PFSK-1 (cell line): ENCODE data around the gene OR10H5.
A peak's percentile ranks its signal among the peaks of the same experiment; 100 is the strongest.

Experiments
- FOXP2 ChIP-seq: optimal IDR thresholded peaks from 2 replicates; pipeline ENCODE3; 2011; ENCODE audit warnings: borderline replicate concordance, control low read depth, inconsistent platforms; ENCODE audit not compliant: insufficient read depth; ENCODE audit errors: extremely low read length, extremely low read depth
- POLR2AphosphoS5 ChIP-seq: IDR thresholded peaks from 2 replicates; pipeline ENCODE4 v1.6.1; 2012; ENCODE audit warnings: low read depth, mild to moderate bottlenecking, control low read depth, low read length, moderate library complexity
- REST ChIP-seq, 2 experiments: IDR thresholded peaks; 2 replicates each; pipeline versions ENCODE4 v1.6.1 to v1.8.0; 2011 to 2012; ENCODE audit warnings: low read depth in 2 of 2, low read length in 2 of 2, control low read depth in 1 of 2, inconsistent platforms in 1 of 2, mild to moderate bottlenecking in 1 of 2, moderate library complexity in 1 of 2; ENCODE audit not compliant: insufficient read depth in 1 of 2
- SIN3A ChIP-seq: IDR thresholded peaks from 2 replicates; pipeline ENCODE4 v1.6.1; 2012; ENCODE audit warnings: mild to moderate bottlenecking, low read length, moderate library complexity, borderline replicate concordance; ENCODE audit not compliant: insufficient read depth
- TAF1 ChIP-seq: IDR thresholded peaks from 2 replicates; pipeline ENCODE4 v1.6.1; 2012; ENCODE audit warnings: low read length, control low read depth, borderline replicate concordance; ENCODE audit not compliant: insufficient read depth

OR10H5 gene

GRCh38 chr19:15836330-15837220, 49.1 kb downstream of the OR10H5 start:
- TF ChIP-seq TAF1 (peak; percentile 35; the same call in 1 of the 2 replicates), REST (IDR thresholded peaks at IDR 0.05; ENCODE audit: insufficient read depth in 1 of 2, low read depth in 2 of 2, low read length in 2 of 2) (peak in 1 of 2 experiments; percentile 43; a peak in 1 of 4 replicates), FOXP2 (no peak), POLR2AphosphoS5 (peak; percentile 25; the same call in 1 of the 2 replicates)

DNA sequence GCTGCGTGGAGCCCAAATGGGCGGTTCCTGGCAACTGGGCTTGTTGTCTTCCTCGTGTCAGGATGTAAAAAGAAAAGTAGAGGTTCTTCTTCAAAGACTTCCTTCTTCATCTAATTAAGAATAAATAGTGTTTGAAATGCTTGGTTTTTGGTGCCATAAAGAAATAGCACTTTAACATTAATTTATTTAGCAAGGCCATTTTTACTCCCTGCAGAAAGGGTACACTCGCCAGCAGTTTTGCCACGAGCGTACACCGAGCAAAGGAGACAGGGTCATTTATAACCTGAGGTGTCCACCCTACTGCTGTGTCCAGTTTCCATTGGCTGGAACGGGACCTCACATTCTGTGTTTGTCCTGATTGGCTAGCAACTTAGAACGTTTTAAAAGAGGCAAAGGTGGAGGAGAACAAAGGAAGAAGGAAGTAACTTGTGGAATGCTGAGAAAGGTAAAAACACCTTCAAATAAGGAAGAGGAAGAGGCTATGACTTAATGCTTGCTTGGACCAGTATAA, 49.8 kb downstream of the OR10H5 start:
- no peak for TF ChIP-seq TAF1

- no peak for TF ChIP-seq SIN3A
- no peak for TF ChIP-seq TAF1
- no peak for TF ChIP-seq POLR2AphosphoS5
- TF ChIP-seq REST (IDR thresholded peaks at IDR 0.05; ENCODE audit: insufficient read depth in 1 of 2, low read depth in 2 of 2, low read length in 2 of 2), result no peak
- no peak for TF ChIP-seq FOXP2
Observed at GRCh38 chr19:15838351-15838750, 50.9 kb downstream of the OR10H5 start.

- no peak for TF ChIP-seq TAF1
- TF ChIP-seq POLR2AphosphoS5, result no peak
- TF ChIP-seq REST (IDR thresholded peaks at IDR 0.05; ENCODE audit: insufficient read depth in 1 of 2, low read depth in 2 of 2, low read length in 2 of 2), result no peak
- TF ChIP-seq FOXP2, result no peak
- no peak for TF ChIP-seq SIN3A
Observed at GRCh38 chr19:15840833-15841232, 53.4 kb downstream of the OR10H5 start.

GRCh38 chr19:15841875-15842569, 54.6 kb downstream of the OR10H5 start:
- TF ChIP-seq FOXP2 (no peak), POLR2AphosphoS5 (no peak), TAF1 (no peak), REST (IDR thresholded peaks at IDR 0.05; ENCODE audit: insufficient read depth in 1 of 2, low read depth in 2 of 2, low read length in 2 of 2) (no peak), SIN3A (no peak)
